Panc1 (cell line): Measurements from ENCODE around the gene VSIG1.

Experiments used
- CTCF ChIP-seq: fragments of 450-650 bp; IDR thresholded peaks from 2 replicates; pipeline ENCODE4 v1.5.1; 2017; ENCODE audit warnings: mild to moderate bottlenecking
- POLR2AphosphoS5 ChIP-seq: IDR thresholded peaks from 2 replicates; pipeline ENCODE4 v1.6.1; 2012; ENCODE audit warnings: mild to moderate bottlenecking, low read depth, low read length, moderate library complexity
- SIN3A ChIP-seq: IDR thresholded peaks from 2 replicates; pipeline ENCODE4 v1.6.1; 2012; ENCODE audit warnings: low read depth, mild to moderate bottlenecking, low read length, moderate library complexity, borderline replicate concordance; ENCODE audit not compliant: insufficient read depth
- TCF7L2 ChIP-seq: IDR thresholded peaks from 2 replicates; pipeline ENCODE4 v1.6.1; 2011; ENCODE audit warnings: mild to moderate bottlenecking, low read depth, low read length, inconsistent platforms
- TF ChIP-seq, protein P1 (sequence below), 2 experiments: IDR thresholded peaks; 2 replicates each; pipeline ENCODE4 v1.6.1; 2011 to 2012; ENCODE audit warnings: low read depth in 2 of 2, control low read depth in 1 of 2, low read length in 1 of 2, mild to moderate bottlenecking in 1 of 2, moderate library complexity in 1 of 2; ENCODE audit not compliant: insufficient read depth in 1 of 2

DNA sequence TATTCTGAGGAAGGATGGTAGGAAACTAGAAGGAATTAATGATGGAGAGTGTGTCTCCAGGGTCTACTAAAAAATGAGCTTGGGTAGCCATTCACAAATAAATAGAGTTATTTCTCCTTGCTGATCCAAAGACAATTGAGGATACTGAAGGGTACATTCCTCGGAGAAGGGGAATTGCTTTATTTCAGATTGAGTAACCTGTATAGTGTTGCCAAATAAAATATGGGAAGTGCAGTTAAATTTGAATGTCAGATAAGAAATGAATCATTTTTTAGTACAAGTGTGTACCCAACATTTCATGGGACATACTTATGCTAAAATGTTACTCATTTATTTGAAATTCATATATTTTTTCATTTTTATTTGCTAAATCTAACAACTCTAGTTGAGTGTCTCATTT, 16.0 kb upstream of the VSIG1 start:
- TF ChIP-seq CTCF (no peak), POLR2AphosphoS5 (no peak), TCF7L2 (no peak), SIN3A (no peak)
- TF ChIP-seq, protein P1, sequence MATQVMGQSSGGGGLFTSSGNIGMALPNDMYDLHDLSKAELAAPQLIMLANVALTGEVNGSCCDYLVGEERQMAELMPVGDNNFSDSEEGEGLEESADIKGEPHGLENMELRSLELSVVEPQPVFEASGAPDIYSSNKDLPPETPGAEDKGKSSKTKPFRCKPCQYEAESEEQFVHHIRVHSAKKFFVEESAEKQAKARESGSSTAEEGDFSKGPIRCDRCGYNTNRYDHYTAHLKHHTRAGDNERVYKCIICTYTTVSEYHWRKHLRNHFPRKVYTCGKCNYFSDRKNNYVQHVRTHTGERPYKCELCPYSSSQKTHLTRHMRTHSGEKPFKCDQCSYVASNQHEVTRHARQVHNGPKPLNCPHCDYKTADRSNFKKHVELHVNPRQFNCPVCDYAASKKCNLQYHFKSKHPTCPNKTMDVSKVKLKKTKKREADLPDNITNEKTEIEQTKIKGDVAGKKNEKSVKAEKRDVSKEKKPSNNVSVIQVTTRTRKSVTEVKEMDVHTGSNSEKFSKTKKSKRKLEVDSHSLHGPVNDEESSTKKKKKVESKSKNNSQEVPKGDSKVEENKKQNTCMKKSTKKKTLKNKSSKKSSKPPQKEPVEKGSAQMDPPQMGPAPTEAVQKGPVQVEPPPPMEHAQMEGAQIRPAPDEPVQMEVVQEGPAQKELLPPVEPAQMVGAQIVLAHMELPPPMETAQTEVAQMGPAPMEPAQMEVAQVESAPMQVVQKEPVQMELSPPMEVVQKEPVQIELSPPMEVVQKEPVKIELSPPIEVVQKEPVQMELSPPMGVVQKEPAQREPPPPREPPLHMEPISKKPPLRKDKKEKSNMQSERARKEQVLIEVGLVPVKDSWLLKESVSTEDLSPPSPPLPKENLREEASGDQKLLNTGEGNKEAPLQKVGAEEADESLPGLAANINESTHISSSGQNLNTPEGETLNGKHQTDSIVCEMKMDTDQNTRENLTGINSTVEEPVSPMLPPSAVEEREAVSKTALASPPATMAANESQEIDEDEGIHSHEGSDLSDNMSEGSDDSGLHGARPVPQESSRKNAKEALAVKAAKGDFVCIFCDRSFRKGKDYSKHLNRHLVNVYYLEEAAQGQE (IDR thresholded peaks at IDR 0.05; ENCODE audit: insufficient read depth in 1 of 2, low read depth in 2 of 2, low read length in 1 of 2): no peak
